HG03066 (cell line): ENCODE results near the gene DTNA.
"Not testable (repeated sequence)": the region's sequence is repeated elsewhere in the genome, so short reads cannot be mapped to it uniquely, and the experiment has no call there.

ENCODE experiments used
- ATAC-seq: cut with Tn5 transposase; IDR thresholded peaks from one replicate; pipeline ENCODE4 v1.9.1; 2021; ENCODE audit warnings: low read depth; ENCODE audit not compliant: unreplicated experiment

The DTNA gene

DNA sequence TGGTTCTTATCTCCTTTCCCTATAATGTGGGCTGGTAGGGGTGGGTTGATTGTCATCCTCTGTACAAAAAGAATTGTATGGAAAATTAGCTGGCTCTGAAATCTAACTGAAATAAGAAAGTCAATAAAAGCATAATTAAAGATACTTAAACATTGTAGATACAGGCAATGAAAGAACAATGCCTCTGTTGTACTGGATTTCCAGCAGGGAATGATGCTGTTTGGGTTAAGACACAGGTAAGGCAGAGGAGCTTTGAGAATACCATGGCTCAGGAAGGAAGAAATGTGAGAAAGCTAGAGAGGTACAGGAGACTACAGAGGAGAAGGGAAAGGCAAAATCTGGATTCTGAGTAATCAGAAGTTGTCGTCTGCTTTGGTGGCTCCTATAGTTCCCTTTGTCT, 10.1 kb downstream of the DTNA start:
- ATAC-seq: no peak

DNA sequence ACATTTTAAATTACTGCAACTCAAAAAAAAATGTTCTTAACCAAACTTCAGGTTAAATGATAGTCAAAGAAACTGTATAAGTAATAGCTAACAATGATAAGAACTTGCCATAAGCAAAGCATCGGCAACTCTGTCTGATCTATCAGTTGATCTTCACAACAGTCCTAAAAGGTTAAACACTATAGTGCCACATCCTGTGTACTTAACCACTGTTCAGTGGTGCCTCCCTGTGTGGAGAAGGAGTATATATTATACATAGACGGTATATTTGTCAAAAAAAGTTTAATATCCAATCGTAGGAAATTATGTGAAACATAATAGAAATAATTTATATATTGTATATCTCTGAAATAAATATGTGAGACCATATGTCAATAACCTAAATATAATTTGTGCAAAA, 13.0 kb downstream of the DTNA start:
- ATAC-seq: no peak

DNA sequence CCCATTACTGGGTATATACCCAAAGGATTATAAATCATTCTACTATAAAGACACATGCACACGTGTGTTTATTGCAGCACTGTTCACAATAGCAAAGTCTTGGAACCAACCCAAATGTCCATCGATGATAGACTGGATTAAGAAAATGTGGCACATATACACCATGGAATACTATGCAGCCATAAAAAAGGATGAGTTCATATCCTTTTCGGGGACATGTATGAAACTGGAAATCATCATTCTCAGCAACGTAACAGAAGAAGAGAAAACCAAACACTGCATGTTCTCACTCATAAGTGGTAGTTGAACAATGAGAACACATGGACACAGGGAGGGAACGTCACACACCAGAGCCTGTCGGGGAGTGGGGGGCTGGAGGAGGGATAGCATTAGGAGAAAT, 15.6 kb downstream of the DTNA start:
- ATAC-seq: not testable (repeated sequence)

GRCh38 chr18:34726286-34727004, 16.3 kb downstream of the DTNA start:
- ATAC-seq: no peak

GRCh38 chr18:34729264-34729663, 19.2 kb downstream of the DTNA start:
- no peak for ATAC-seq

- ATAC-seq: no peak
These were observed 19.8 kb downstream of the DTNA start for GRCh38 chr18:34729740-34730355.

GRCh38 chr18:34730774-34731173, 20.7 kb downstream of the DTNA start:
- no peak for ATAC-seq

DNA sequence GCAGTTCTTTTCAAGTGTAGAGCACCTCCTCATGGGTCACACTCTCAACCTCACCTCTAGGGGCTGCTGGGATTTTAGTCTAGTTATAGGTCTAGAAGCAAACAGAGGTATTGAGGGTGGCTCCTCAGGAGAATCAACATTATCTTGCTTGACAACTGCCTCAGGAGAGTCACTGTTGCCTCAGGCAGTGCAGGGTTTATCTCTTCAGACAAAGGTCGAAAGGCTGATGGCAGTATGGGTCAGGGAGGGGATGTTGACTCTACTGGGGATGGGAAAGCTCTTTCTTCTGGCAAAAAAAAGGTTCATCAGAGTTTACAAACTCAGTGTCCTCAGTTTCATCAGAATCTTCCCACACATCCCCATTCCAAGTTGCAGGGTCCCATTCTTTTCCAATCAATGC, 24.0 kb downstream of the DTNA start:
- ATAC-seq: no peak

GRCh38 chr18:34734526-34734925, 24.4 kb downstream of the DTNA start:
- not testable (repeated sequence) for ATAC-seq

GRCh38 chr18:34738175-34738894, 28.2 kb downstream of the DTNA start:
- ATAC-seq: no peak

DNA sequence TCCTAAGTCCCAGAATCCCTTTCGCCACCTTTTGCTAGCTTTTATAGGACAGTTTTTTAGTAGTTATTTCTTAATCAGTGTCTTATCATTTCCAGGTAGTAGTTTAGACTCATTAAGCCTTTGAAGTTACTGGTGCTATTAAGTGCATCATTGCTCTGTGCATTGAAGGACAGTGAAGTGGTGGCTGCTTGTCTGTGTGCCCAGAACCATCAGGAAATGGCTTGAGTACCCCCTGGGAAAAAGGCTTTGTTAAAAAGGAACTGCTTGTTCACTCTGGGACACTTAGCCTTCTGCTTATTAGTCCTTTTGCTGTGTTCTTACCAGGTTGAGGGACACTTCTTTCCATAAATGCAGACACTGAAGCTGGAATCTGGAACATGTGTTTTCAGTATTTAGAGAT, 30.0 kb downstream of the DTNA start:
- ATAC-seq: no peak

GRCh38 chr18:34740724-34741123, 30.6 kb downstream of the DTNA start:
- ATAC-seq: no peak

GRCh38 chr18:34741401-34741800, 31.3 kb downstream of the DTNA start:
- no peak for ATAC-seq

GRCh38 chr18:34742891-34743341, 32.8 kb downstream of the DTNA start:
- ATAC-seq: no peak

DNA sequence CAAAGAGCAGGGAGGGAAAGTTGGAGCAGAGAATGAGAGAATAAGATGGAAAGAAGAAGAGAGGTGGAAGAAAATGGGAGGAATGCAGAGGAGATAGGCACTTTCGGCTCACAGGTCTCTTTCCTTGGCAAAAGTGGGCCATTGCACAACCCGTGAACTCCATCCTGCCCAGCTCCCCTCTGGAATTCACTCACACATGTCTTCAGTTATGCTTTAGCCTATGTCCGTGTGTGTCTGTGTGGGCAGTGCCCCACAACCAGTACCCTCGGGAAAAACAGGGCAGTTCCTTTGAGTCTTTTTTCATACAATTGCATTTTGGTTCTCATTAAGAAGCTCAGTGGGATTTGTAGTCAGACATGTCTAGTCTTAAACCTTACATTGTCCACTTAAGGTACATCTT, 34.5 kb downstream of the DTNA start:
- no peak for ATAC-seq

GRCh38 chr18:34746614-34747013, 36.5 kb downstream of the DTNA start:
- no peak for ATAC-seq

DNA sequence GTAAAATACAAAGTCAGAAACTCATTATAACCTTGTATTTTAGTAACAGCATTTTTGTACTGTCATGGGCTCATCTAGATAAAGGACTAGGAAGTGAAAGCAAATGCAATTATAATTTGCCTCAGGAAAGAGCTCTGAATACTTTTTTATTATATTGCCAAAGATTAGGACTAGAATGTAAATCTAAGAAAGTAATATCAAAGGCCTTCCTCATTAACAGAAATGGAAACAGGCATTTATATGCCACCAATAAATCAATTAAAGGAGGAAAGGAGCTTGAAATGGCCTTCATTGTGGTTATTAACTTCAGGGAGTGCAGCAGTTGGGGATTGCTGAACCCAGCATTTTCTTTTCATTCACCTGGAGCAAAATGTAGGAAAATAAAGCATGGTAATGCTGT, 39.6 kb downstream of the DTNA start:
- no peak for ATAC-seq

- ATAC-seq: no peak
These were observed 42.0 kb downstream of the DTNA start for GRCh38 chr18:34752056-34752455.

DNA sequence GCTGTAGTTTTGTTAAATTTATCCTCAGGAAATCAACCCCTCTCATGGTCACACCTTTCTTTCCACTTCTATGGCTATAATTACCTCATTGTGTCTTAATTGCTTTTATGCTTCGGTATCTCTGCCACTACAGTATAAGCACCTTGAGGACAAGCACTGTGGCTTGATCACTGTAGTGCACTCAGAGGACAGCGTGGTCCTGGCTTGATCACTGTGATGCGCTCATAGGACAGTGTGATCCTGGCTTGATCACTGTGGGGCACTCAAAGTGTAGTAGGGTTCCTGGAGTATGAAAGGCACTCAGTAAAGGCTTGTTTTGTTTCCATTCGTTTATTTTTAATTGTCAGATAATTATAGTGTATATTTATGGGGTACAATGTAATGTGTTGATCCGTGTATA, 44.2 kb downstream of the DTNA start:
- no peak for ATAC-seq

- no peak for ATAC-seq
These were observed 47.6 kb downstream of the DTNA start for GRCh38 chr18:34757666-34758065.

- no peak for ATAC-seq
These were observed 48.4 kb downstream of the DTNA start for GRCh38 chr18:34758378-34758948.
